HG03060 (cell line): ENCODE measurements around the gene GPATCH2.
"Not testable (repeated sequence)": the region's sequence is repeated elsewhere in the genome, so short reads cannot be mapped to it uniquely, and the experiment has no call there.

ENCODE experiments used
- ATAC-seq: cut with Tn5 transposase; IDR thresholded peaks from one replicate; pipeline ENCODE4 v1.9.1; 2021; ENCODE audit warnings: low read depth, moderate number of reproducible peaks; ENCODE audit not compliant: unreplicated experiment

GPATCH2 gene

DNA sequence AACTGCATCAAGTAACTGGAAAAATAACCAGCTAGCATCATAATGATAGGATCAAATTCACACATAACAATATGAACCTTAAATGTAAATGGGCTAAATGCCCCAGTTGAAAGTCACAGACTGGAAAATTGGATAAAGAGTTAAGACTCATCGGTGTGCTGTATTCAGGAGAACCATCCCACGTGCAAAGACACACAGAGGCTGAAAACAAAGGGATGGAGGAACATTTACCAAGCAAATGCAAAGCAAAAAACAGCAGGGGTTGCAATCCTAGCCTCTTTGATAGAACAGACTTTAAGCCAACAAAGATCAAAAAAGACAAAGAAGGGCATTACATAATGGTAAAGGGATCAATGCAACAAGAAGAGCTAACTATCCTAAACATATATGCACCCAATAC, 249.1 kb downstream of the GPATCH2 start:
- not testable (repeated sequence) for ATAC-seq

GRCh38 chr1:217379804-217380203, 251.1 kb downstream of the GPATCH2 start:
- ATAC-seq = not testable (repeated sequence)

- ATAC-seq = no peak
Measured at GRCh38 chr1:217379336-217379735, 251.6 kb downstream of the GPATCH2 start.
